ENCODE results near the gene KCNN3.

Gene KCNN3

DNA sequence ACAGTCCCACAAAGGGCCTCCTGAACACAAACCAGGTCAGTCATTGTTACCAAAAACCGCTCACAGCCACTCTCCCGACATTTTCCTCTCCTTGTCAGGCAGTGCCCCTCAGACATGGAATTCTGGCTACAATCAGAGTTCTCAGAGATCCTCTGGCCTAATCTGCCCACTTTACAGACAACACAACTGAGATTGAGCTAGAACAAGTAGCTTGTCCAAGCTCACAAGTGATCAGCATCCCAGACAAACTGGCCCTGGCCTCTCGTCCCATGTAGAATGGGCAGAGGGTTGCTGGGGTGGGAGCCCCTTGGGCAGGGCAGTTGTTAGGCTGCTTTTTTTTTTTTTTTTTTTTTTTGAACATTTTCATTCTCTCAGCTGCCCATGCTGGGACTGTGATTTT is 57.2 kb downstream of the KCNN3 start:
- TF ChIP-seq, protein P1, sequence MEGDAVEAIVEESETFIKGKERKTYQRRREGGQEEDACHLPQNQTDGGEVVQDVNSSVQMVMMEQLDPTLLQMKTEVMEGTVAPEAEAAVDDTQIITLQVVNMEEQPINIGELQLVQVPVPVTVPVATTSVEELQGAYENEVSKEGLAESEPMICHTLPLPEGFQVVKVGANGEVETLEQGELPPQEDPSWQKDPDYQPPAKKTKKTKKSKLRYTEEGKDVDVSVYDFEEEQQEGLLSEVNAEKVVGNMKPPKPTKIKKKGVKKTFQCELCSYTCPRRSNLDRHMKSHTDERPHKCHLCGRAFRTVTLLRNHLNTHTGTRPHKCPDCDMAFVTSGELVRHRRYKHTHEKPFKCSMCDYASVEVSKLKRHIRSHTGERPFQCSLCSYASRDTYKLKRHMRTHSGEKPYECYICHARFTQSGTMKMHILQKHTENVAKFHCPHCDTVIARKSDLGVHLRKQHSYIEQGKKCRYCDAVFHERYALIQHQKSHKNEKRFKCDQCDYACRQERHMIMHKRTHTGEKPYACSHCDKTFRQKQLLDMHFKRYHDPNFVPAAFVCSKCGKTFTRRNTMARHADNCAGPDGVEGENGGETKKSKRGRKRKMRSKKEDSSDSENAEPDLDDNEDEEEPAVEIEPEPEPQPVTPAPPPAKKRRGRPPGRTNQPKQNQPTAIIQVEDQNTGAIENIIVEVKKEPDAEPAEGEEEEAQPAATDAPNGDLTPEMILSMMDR (IDR thresholded peaks at IDR 0.05; ENCODE audit: control extremely low read depth, extremely low read depth, low read depth, missing control alignments) = no peak
- ChIA-PET CTCF (interaction anchor here (1.2 to 1.3 kb wide), 3 partner anchors 12 to 144 kb away, joined by 3 to 6 read pairs (median 5); no protein-coding TSS in a partner anchor), POLR2A (no interaction called here)
- DNase-seq (ENCODE audit: extremely low spot score) = no peak

DNA sequence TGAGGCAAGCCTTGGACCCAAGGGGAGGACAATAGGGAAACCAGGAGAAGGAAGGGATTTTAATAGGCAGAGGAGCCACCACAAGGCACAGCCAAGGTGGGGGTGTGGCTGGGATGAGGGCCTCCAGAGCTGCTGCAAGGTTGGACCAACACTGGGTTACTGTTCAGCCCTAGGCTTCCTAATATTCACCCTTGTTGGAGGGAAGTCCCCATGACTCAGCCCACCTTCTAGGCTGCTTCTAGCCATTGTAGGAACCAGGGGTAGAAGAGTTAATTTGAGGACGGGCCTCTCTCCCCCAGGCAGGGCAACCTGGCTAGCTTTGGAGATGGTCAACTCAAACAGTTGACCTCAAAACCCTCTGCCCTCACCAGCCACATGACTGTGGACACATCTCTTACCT is 59.5 kb downstream of the KCNN3 start:
- TF ChIP-seq, protein P1 (IDR thresholded peaks at IDR 0.05; ENCODE audit: control extremely low read depth, extremely low read depth, low read depth, missing control alignments) = no peak

DNA sequence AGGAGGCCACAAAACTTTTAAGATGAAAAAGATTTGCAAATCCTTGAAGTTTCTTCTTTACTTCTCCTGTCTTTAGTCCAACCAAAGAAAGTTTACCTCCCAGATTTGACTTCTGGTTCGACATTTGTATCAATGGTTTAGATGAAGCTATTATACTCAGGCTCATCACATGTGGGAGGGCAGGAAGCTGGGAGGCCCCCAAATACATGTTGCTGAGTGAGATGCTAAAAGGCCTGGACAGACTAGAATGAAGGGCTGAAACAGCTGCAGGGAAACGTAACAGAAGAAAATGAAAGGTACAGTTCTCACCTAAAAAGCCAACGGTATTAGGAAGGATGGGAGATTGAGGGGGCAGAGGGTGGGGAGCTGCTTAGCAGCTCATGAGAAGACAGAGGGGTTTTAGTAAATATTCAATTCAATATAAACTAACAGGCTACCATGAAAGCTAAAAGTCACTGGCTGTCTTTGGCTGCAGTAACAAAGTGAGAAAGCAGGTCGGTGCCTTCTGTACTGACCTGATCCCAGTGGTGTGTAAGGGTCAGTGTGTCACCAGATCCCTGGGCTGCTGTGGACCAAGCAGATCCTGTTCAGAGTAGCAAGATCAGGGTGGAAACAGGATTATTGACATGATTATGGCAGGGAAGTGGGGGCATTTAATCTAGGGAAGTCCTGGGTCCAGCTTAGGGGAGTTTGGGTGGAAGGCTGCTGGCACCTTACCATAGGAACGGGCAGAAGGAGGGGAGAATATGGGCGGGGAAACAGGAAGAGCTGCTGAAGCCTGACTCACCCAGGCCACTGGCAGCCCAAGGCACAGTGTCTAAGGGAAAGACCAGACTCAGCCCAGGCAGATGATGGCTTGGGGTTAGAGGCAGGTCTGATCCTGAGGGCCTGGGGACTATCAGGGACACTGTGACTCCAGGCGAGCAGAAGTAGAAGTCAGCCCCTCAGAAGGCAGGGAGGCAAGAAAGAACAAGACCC is 60.4 kb downstream of the KCNN3 start:
- DNase-seq (ENCODE audit: extremely low spot score) = no peak
- CTCF ChIA-PET = interaction anchor here (0.6 to 1.9 kb wide), 14 partner anchors 9 to 250 kb away, joined by 3 to 10 read pairs (median 4); no protein-coding TSS in a partner anchor
- TF ChIP-seq, protein P1 (IDR thresholded peaks at IDR 0.05; ENCODE audit: control extremely low read depth, extremely low read depth, low read depth, missing control alignments) = no peak
- POLR2A ChIA-PET = interaction anchor here (1.2 to 1.4 kb wide), 2 partner anchors 23 to 35 kb away, joined by 3 to 12 read pairs; no protein-coding TSS in a partner anchor

More for the DNA sequence above, 59.5 kb downstream of the KCNN3 start:
- POLR2A ChIA-PET = no interaction called here
- peak; percentile 44 for DNase-seq (ENCODE audit: extremely low spot score)
- CTCF ChIA-PET = interaction anchor here (1.2 kb wide), 2 partner anchors 13 to 68 kb away, joined by 4 read pairs; no protein-coding TSS in a partner anchor

DNA sequence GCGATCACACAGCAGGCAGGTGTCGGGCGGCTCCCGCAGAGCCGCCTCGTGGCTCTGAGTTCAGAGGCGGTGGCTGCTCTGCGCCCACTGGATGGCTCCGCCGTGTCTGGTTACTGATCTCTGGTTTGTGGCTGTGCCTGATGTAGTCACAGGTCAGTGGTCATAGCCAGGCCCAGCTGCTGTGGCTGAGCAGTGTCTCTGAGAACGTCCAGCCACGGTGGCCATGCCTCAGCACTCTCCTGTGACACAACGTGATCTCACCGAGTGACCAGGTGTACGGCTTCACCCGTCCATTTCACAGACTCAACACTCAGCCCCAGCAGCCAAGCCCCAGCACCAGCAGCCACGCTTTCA is 61.2 kb downstream of the KCNN3 start:
- TF ChIP-seq, protein P1 (IDR thresholded peaks at IDR 0.05; ENCODE audit: control extremely low read depth, extremely low read depth, low read depth, missing control alignments) = no peak
- ChIA-PET CTCF (interaction anchor here (0.8 to 1.9 kb wide), 14 partner anchors 8 to 329 kb away, joined by 3 to 10 read pairs (median 4); no protein-coding TSS in a partner anchor), POLR2A (interaction anchor here (1.2 to 1.4 kb wide), 2 partner anchors 22 to 36 kb away, joined by 3 to 12 read pairs; no protein-coding TSS in a partner anchor)
- DNase-seq (ENCODE audit: extremely low spot score) = peak; percentile 63

DNA sequence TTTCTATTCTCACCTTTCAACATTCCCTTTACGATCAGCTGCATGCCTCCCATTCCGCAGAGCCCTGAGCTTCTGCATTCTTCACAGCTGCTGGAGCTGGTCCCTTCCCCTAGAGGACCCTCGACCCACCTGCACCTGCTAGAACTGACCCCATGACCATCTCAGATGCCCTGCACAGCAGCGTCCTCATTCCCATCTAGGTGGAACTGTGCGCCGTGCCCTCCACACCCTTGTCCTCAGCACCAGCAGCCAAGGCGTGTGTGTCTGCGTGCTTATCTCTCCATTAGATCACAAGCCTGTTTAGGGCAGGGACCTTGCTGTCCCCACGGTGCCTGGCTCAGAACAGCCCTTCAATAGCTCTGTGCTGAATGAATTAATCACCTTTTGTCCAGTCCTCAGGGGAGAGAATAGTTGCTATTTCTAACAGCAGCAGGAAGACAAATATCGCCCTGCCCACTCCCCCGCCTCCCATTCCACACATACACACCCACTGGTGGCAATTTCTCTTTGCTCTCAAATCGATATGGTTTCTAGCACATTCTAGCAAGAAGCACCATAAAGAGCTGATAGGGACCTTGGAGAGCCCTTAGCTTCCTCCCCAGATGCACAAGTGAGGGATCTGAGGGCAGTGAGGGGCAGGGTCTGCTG is 61.7 kb downstream of the KCNN3 start:
- ChIA-PET POLR2A (interaction anchor here (1.2 to 1.4 kb wide), 2 partner anchors 21 to 37 kb away, joined by 3 to 12 read pairs; no protein-coding TSS in a partner anchor), CTCF (interaction anchor here (0.8 to 1.9 kb wide), 13 partner anchors 11 to 329 kb away, joined by 3 to 10 read pairs (median 3); no protein-coding TSS in a partner anchor)
- TF ChIP-seq, protein P1 (IDR thresholded peaks at IDR 0.05; ENCODE audit: control extremely low read depth, extremely low read depth, low read depth, missing control alignments) = no peak
- DNase-seq (ENCODE audit: extremely low spot score) = no peak
